DMS79 (cell line): ENCODE results near the gene PTPRK.

Experiments
- DNase-seq: peaks from one replicate; lab custom pipeline; 2025; lab: John Stamatoyannopoulos, UW

Gene PTPRK

GRCh38 chr6:128343706-128344105 is 176.7 kb downstream of the PTPRK start:
- no peak for DNase-seq

DNA sequence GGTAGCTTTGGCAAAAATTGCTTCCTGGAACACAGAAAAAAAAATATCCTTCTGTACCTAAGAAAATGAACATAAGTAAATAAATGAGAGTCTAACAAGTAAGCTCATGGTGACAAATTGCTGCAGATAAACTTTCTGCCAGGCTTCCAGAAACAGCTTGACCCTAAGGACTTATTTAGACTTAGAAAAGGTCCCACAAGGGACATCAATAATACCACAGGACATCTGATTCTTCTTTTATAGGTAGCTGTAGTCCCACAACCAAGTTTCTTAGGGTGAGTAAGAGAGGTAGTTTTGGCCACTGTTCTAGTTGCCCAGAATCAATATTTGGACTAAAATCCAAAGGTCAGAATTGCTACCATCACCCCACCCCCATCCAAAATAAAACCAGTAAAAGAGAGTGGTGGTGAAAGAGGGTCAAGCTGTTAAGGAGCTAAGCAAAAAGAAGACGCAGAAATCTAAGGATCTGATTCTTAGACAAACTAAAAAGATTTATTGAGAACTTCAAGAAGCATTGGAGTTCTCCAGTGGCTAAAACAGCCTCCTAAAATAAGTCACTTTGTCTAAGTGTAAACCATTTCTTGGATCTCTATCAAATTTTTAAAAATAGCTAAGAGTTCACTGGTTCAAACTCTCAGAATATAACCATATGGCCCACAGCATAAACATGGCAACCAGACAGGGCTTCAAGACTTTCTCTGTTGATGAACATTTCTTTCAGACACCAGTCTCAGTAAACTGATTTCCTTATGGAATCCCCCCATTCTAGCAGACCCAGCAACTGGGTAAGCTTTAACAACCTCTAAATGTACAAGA is 180.6 kb downstream of the PTPRK start:
- DNase-seq = no peak

- DNase-seq = no peak
Measured at GRCh38 chr6:128337619-128338018, 182.8 kb downstream of the PTPRK start.

- DNase-seq = peak; percentile 13
Measured at GRCh38 chr6:128336436-128337095, 183.8 kb downstream of the PTPRK start.

DNA sequence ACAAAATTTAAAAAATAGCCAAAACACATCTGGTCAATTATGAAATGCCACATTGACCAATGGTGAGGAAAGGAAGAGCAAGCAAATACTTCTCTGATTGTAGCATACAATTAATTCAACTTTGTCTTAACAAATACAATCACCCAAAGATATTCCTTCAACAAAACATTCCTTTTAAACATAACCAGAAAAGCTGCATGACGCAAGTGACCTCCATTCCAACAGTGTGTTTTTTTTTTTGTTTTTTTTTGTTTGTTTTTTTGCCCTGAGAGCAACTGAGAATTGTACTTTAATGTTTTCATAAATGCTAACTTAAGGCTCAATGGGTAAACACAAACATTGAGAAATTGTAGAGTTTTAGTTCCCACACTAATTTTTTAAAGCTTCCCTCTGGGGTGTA is 184.4 kb downstream of the PTPRK start:
- no peak for DNase-seq

DNA sequence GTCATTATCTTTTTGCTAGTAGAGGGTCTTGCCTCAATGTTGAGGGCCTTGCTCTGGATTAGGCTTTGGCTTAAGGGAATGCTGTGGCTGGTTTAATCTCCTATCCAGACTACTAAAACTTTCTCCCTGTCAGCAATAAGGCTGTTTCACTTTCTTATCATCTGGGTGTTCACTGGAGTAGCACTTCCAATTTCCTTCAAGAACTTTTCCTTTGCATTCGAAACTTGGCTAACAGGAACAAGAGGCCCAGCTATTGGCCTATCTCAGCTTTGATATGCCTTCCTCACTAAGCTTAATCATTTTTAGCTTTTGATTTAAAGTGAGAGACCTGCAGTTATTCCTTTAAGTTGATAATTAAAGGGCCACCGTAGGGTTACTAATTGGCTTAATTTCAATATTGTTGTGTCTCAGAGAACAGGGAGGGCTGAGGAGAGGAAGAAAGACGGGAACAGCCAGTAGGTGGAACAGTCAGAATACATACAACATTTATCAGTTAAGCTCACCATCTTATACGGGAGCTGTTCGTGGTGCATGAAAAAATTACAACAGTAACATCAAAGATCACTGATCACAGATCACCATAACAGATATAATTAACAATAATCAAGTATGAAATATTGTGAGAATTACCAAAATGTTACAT is 186.7 kb downstream of the PTPRK start:
- no peak for DNase-seq

DNA sequence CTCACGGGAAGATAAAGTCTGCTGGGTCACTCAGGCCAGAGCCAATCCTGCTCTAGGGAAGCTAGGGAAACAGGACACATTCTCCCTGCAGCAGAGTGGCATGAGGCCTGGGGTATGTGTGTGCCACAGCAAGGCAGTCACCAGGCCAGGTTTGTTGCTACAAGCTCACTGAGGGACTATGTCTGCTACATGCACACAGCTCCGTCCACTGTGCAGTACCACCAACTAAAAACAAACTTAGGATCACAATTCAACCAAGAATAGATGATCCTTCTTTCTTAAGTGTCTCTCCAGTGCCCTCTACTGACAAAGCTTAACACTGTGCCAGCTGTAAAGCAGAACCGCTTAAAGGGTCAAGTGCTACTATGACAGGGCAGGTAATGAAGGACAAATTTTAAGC is 192.5 kb downstream of the PTPRK start:
- DNase-seq = no peak

GRCh38 chr6:128323011-128323410 is 197.4 kb downstream of the PTPRK start:
- no peak for DNase-seq

GRCh38 chr6:128319946-128320345 is 200.5 kb downstream of the PTPRK start:
- no peak for DNase-seq

DNA sequence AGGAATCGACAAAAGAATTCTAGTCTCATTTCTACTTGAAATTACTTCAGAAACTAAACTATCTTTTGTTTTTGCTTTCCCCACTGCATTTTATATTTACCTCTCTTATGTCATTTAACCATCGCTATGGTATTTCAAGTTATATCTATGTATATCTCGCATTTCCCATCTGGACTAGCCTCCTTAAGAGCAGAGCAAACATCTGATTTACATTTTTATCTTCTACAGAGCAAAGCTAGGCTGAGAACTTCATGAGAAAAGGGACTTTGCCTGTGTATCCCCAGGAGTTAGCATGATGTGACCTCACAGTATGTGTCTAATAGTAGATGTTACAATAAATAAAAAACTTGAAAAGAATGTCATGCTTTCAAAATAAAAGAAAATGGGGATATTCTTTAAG is 201.2 kb downstream of the PTPRK start:
- DNase-seq = no peak

GRCh38 chr6:128316258-128316929 is 204.0 kb downstream of the PTPRK start:
- DNase-seq = no peak

- no peak for DNase-seq
Measured at GRCh38 chr6:128314190-128314589, 206.2 kb downstream of the PTPRK start.

DNA sequence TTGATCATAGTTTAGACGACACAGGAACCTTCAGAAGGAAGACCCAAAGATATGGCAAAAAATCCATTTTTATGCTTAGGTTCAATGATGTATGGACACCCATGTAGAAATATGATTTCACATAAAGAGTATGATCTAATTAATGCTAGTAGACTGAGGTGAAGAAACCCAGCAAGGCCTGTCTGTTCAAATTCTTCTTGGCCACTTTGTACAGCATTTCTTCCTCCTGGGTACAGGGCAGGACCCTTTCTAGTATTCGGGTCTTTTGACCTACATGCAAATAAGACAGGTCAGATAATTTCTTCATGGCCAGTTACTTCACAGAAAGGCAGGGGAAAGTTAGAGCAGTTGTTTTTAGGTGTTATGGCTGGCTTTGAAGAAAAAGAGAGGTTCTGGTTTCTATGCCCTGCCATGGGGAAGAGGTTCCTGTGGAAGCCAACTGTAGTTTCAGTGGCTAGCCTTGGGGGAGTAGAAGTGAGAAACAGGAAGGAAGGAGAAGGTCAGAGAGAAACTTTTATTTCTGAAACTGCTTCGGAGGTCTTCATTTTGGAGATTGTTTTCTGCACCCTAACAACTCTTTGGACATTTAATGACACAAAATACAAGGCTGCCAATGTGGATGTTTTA is 208.3 kb downstream of the PTPRK start:
- DNase-seq = no peak

GRCh38 chr6:128310451-128310850 is 209.9 kb downstream of the PTPRK start:
- no peak for DNase-seq

- DNase-seq = no peak
Measured at GRCh38 chr6:128307671-128308070, 212.7 kb downstream of the PTPRK start.

DNA sequence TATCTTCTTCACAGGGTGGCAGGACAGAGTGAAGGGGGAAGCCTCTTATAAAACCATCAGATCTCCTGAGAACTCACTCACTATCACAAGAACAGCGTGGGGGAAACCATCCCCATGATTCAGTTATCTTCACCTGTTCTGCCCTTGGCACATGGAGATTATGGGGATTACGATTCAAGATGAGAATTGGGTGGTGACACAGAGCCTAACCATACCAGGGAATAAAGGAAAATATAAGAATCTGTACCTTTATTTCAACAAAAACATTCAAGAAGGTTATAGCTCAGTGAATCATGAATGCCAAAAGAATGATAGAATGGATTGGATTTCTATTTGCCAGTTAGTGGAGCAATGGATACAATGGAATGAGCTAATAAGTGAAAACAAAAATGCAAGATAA is 214.4 kb downstream of the PTPRK start:
- DNase-seq = no peak

DNA sequence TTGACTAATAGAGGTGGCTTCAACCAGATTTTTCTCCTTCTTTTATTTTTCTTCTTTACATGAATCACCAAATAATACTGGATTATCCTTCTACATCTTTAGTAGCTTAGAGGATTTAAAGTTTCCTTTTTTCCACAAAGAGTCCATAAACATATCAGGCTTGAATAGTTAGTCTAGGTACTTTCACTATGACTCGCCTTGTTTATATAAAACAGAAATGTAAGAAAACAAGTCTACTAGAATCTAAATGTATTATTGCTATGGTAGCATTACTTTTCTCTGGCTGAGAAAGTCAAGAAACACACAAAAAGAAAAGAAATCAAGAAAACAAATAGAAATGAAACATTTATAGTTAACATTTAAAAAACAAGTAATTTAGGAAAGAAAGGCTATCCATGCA is 215.2 kb downstream of the PTPRK start:
- DNase-seq = no peak

GRCh38 chr6:128303870-128304269 is 216.5 kb downstream of the PTPRK start:
- DNase-seq = no peak

- no peak for DNase-seq
Measured at GRCh38 chr6:128302942-128303341, 217.5 kb downstream of the PTPRK start.

DNA sequence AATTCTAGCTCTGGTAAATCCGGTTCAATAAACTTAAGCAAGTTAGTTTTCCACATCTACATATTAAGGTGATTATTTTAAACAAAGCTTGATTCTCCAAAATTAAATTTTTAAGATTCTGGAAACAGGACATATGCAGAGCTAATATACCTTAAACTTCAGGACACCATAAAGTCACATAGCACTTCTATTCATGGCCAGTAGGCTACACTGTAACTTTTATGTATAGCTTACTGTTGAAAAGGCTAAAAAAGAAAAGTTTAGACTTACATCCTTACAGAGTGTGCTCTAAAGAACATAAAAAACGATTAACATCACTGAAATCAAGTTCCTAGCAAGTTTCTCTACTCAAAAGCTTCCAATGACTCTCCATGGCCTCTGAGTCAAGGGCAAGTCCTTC is 224.7 kb downstream of the PTPRK start:
- DNase-seq = no peak

DNA sequence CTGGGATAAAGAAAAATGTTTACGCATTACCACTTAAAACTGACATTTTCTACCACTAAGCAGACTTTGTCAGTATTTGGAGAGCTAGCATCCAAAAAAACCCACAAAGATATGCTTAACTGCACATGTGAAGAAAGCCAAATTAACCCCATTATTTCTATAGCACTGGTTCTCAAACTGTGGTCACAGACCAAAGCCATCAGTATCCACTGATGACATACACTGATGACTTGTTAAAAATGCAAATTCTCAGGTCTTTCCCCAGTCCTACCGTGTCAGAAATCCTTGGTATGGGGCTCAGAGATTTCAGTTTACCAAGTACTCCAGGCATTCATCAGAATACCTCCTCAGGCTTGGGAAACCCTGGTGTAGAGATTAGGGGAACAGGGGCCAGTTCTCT is 230.2 kb downstream of the PTPRK start:
- DNase-seq = no peak

- no peak for DNase-seq
Measured at GRCh38 chr6:128284128-128284527, 236.3 kb downstream of the PTPRK start.
